KG1 (cell line): ENCODE results near the gene USP25.

Source experiments
- DNase-seq: peaks from one replicate; lab custom pipeline; 2025; lab: John Stamatoyannopoulos, UW

USP25 gene

GRCh38 chr21:15857740-15858139 is 128.0 kb downstream of the USP25 start:
- DNase-seq: no peak

- DNase-seq: no peak
These were observed 130.8 kb downstream of the USP25 start for GRCh38 chr21:15860541-15860940.

GRCh38 chr21:15868940-15869339 is 139.2 kb downstream of the USP25 start:
- no peak for DNase-seq

GRCh38 chr21:15870819-15871218 is 141.0 kb downstream of the USP25 start:
- no peak for DNase-seq

GRCh38 chr21:15872236-15872635 is 142.5 kb downstream of the USP25 start:
- no peak for DNase-seq

GRCh38 chr21:15874615-15875014 is 144.8 kb downstream of the USP25 start:
- DNase-seq: no peak

- no peak for DNase-seq
These were observed 145.5 kb downstream of the USP25 start for GRCh38 chr21:15875286-15875685.

GRCh38 chr21:15893902-15894301 is 164.1 kb downstream of the USP25 start:
- DNase-seq: no peak

GRCh38 chr21:15894596-15894995 is 164.8 kb downstream of the USP25 start:
- no peak for DNase-seq

- DNase-seq: no peak
These were observed 165.6 kb downstream of the USP25 start for GRCh38 chr21:15895142-15896106.

GRCh38 chr21:15896501-15896900 is 166.7 kb downstream of the USP25 start:
- no peak for DNase-seq

- no peak for DNase-seq
These were observed 174.6 kb downstream of the USP25 start for GRCh38 chr21:15904389-15904788.

- DNase-seq: no peak
These were observed 178.4 kb downstream of the USP25 start for GRCh38 chr21:15908187-15908586.

- DNase-seq: no peak
These were observed 198.4 kb downstream of the USP25 start for GRCh38 chr21:15928196-15928595.

- no peak for DNase-seq
These were observed 199.1 kb downstream of the USP25 start for GRCh38 chr21:15928686-15929425.

GRCh38 chr21:15929536-15929935 is 199.8 kb downstream of the USP25 start:
- no peak for DNase-seq
